SU-DHL-6 (cell line): ENCODE results near the gene BAX.

Experiments used
- H2AFZ ChIP-seq: fragments of 200-600 bp; sonication (generic); 2 replicates; pipeline ENCODE4 v1.6.1; 2014; ENCODE audit warnings: low read depth, mild to moderate bottlenecking, moderate library complexity, mixed read lengths, antibody characterized with exemption, low read length; ENCODE audit not compliant: severe bottlenecking
- H3F3A ChIP-seq: fragments of 200-600 bp; shearing (Covaris generic); 2 replicates; pipeline ENCODE4 v1.6.0; 2016; ENCODE audit warnings: antibody characterized with exemption, mild to moderate bottlenecking; ENCODE audit not compliant: insufficient read depth
- H3K27ac ChIP-seq: fragments of 200-600 bp; sonication (generic); 2 replicates; pipeline ENCODE4 v1.5.1; 2016; ENCODE audit warnings: low read depth, mild to moderate bottlenecking, low read length, moderate library complexity, mixed read lengths
- H3K27me3 ChIP-seq: fragments of 200-600 bp; sonication (generic), shearing (Covaris generic); 2 replicates; pipeline ENCODE4 v1.6.0; 2014; ENCODE audit warnings: mild to moderate bottlenecking, low read length
- H3K36me3 ChIP-seq: fragments of 200-600 bp; sonication (generic); 2 replicates; pipeline ENCODE4 v1.6.1; 2014; ENCODE audit warnings: mild to moderate bottlenecking, low read length, mixed read lengths
- H3K4me2 ChIP-seq: fragments of 300-600, 200-600 bp; shearing (Covaris generic), sonication (generic); 2 replicates; pipeline ENCODE4 v1.6.0; 2014; ENCODE audit warnings: low read length, low read depth, mild to moderate bottlenecking; ENCODE audit not compliant: poor library complexity, severe bottlenecking
- H3K4me3 ChIP-seq: fragments of 200-600 bp; sonication (generic); 2 replicates; pipeline ENCODE4 v1.5.1; 2014; ENCODE audit warnings: antibody characterized with exemption, low read length, mild to moderate bottlenecking, mixed read lengths; ENCODE audit not compliant: insufficient read depth, poor library complexity, severe bottlenecking
- H3K79me2 ChIP-seq: fragments of 200-600 bp; sonication (generic); 2 replicates; pipeline ENCODE4 v1.6.1; 2014; ENCODE audit warnings: mild to moderate bottlenecking, low read length, moderate library complexity; ENCODE audit not compliant: insufficient read depth
- H3K9ac ChIP-seq: fragments of 200-600 bp; sonication (generic); 2 replicates; pipeline ENCODE4 v1.7.0; 2014; ENCODE audit warnings: mild to moderate bottlenecking, low read length
- H3K9me2 ChIP-seq: fragments of 200-600 bp; sonication (generic); replicated peaks from 2 replicates; pipeline ENCODE4 v1.6.1; 2014; ENCODE audit warnings: low read length; ENCODE audit not compliant: insufficient read depth
- H3K9me3 ChIP-seq: fragments of 200-600 bp; sonication (generic); 2 replicates; pipeline ENCODE4 v1.6.1; 2014; ENCODE audit warnings: low read length, mixed read lengths; ENCODE audit not compliant: insufficient read depth
- H4K20me1 ChIP-seq: fragments of 200-600 bp; sonication (generic); 2 replicates; pipeline ENCODE4 v1.6.1; 2014; ENCODE audit warnings: low read depth, mild to moderate bottlenecking, antibody characterized with exemption, low read length, moderate library complexity, mixed read lengths
- CTCF ChIP-seq: fragments of 200-600 bp; sonication (generic); IDR thresholded peaks from one replicate; pipeline ENCODE4 v1.5.1; 2017; ENCODE audit warnings: antibody characterized with exemption, mild to moderate bottlenecking, low read length, moderate library complexity; ENCODE audit not compliant: insufficient read depth, poor library complexity, severe bottlenecking
- EZH2phosphoT487 ChIP-seq: fragments of 200-600 bp; sonication (generic), shearing (Covaris generic); conservative IDR thresholded peaks from 2 replicates; pipeline ENCODE4 v1.6.1; 2018; ENCODE audit warnings: mild to moderate bottlenecking, antibody characterized with exemption, low read length, moderate library complexity, mixed read lengths

BAX gene

GRCh38 chr19:48962029-48962848 lies 7.6 kb downstream of the BAX start:
- H3F3A ChIP-seq, result peaks cover 44% of the 10 kb centered on the region
- H3K4me3 ChIP-seq, result peak overlapping the region; percentile 35
- peak overlapping the region; percentile 87 for H3K4me2 ChIP-seq
- no peaks in the 10 kb centered on the region for H4K20me1 ChIP-seq
- H3K9ac ChIP-seq, result peak overlapping the region; percentile 62
- peaks cover 14% of the 10 kb centered on the region for H3K79me2 ChIP-seq
- peak overlapping the region; percentile 91 for H3K27ac ChIP-seq
- no peak overlapping the region for H2AFZ ChIP-seq
- TF ChIP-seq CTCF, result no peak
- no peak for TF ChIP-seq EZH2phosphoT487
- no peaks in the 10 kb centered on the region for H3K36me3 ChIP-seq
- H3K9me2 ChIP-seq, result no peaks in the 10 kb centered on the region
- H3K27me3 ChIP-seq, result no peaks in the 10 kb centered on the region
- H3K9me3 ChIP-seq, result no peaks in the 10 kb centered on the region

- Histone ChIP-seq H2AFZ (no peak overlapping the region), H3K9ac (peak overlapping the region; percentile 62), H3K9me2 (no peaks in the 10 kb centered on the region), H3K9me3 (no peaks in the 10 kb centered on the region), H3K4me2 (peak overlapping the region; percentile 87), H3F3A (peaks cover 49% of the 10 kb centered on the region), H4K20me1 (no peaks in the 10 kb centered on the region), H3K27ac (peak overlapping the region; percentile 91), H3K36me3 (no peaks in the 10 kb centered on the region), H3K4me3 (peak overlapping the region; percentile 35), H3K27me3 (no peaks in the 10 kb centered on the region), H3K79me2 (peaks cover 14% of the 10 kb centered on the region)
- TF ChIP-seq EZH2phosphoT487, result no peak
Measured at GRCh38 chr19:48962849-48963165, 8.1 kb downstream of the BAX start.

- Histone ChIP-seq H3K9me3 (no peaks in the 10 kb centered on the region), H3K79me2 (peaks cover 14% of the 10 kb centered on the region), H3K36me3 (no peaks in the 10 kb centered on the region), H3K9me2 (no peaks in the 10 kb centered on the region), H4K20me1 (no peaks in the 10 kb centered on the region), H3K4me3 (peak overlapping the region; percentile 50), H2AFZ (peak overlapping the region; percentile 15), H3K9ac (peak overlapping the region; percentile 62), H3K4me2 (peak overlapping the region; percentile 87), H3K27ac (peak overlapping the region; percentile 91), H3K27me3 (no peaks in the 10 kb centered on the region), H3F3A (peaks cover 54% of the 10 kb centered on the region)
- TF ChIP-seq EZH2phosphoT487 (no peak), CTCF (no peak)
Measured at GRCh38 chr19:48963371-48964204, 8.9 kb downstream of the BAX start.
